HG03378 (cell line): ENCODE results near the gene KRT1.
"Not testable (repeated sequence)": the region's sequence is repeated elsewhere in the genome, so short reads cannot be mapped to it uniquely, and the experiment has no call there.

ENCODE experiments used
- ATAC-seq: cut with Tn5 transposase; IDR thresholded peaks from one replicate; pipeline ENCODE4 v1.9.1; 2021; ENCODE audit warnings: mild to moderate bottlenecking, moderate library complexity; ENCODE audit not compliant: unreplicated experiment

Gene KRT1

GRCh38 chr12:52682938-52683574 is 2.8 kb upstream of the KRT1 start:
- no peak for ATAC-seq

GRCh38 chr12:52682381-52682660 is 2.1 kb upstream of the KRT1 start:
- ATAC-seq, result no peak

GRCh38 chr12:52681526-52682380 is 1.5 kb upstream of the KRT1 start:
- ATAC-seq, result no peak

- no peak for ATAC-seq
These were observed 332 bp downstream of the KRT1 start for GRCh38 chr12:52679875-52680274.

DNA sequence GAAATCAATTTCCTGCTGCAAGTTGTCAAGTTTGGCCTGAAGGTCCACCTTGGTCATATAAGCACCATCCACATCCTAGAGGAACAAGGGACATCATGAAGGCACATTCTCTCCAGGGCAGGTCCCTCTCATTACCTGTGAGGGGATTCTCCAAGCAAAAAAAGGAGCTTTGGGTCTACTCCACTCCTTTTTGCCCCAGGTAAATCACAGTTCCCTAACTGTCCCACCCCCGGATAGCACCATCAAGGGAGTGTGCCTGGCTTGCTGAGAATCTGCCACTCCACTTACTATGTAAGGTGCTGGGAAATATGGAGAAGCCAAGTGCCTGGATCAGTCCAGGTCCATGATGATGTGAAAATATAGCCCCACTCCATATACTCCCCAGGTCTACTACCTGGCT is 2.5 kb downstream of the KRT1 start:
- no peak for ATAC-seq

- ATAC-seq, result no peak
These were observed 3.1 kb downstream of the KRT1 start for GRCh38 chr12:52677126-52677525.

- no peak for ATAC-seq
These were observed 4.0 kb downstream of the KRT1 start for GRCh38 chr12:52676163-52676562.

DNA sequence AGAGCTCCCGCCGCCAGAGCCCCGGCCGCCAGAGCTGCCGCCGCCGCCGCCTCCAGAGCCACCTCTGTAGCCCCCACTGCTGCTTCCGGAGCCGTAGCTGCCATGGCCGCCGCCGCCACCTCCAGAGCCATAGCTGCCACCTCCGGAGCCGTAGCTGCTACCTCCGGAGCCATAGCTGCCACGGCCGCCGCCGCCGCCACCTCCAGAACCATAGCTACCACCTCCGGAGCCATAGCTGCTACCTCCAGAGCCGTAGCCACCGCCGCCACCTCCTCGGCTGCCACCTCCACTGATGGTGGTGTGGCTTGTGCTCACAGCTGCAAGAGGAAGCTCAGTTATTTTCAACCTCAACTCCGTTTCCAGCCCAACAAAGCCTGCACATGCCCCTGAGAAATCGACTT is 4.9 kb downstream of the KRT1 start:
- ATAC-seq, result no peak

GRCh38 chr12:52674433-52674775 is 5.8 kb downstream of the KRT1 start:
- no peak for ATAC-seq

DNA sequence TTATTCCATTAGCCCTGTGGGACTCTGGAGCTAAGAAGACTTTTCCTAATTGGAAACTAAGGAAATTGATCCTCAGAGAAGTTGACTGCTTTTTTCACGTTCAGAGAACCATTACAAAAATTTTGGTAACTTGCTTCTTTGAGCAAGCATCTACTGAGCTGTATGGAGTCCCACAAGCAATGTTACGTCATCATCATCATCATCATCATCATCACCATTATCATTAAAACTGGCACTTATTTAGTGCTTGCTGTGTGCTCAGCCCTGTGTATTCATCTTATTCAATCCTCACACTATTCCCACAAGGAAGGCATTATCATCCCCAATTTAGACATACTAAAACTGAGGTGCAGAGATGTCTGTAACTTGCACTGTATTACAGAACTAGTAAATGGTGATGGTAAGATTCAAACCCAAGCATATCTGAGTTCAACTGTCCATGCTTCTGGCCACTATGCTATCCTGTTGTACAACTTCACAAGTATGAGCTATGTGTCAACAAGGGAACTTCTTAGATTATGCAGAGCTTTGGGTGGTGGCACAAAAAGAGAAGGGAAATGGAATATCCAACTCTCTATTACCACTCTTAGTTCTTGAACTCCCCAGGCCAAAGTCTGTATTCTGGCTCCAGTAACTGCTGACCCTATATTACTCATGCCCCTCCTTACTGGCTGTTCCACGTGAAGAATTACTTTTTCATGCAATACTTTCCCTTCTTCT is 6.3 kb downstream of the KRT1 start:
- ATAC-seq, result no peak

DNA sequence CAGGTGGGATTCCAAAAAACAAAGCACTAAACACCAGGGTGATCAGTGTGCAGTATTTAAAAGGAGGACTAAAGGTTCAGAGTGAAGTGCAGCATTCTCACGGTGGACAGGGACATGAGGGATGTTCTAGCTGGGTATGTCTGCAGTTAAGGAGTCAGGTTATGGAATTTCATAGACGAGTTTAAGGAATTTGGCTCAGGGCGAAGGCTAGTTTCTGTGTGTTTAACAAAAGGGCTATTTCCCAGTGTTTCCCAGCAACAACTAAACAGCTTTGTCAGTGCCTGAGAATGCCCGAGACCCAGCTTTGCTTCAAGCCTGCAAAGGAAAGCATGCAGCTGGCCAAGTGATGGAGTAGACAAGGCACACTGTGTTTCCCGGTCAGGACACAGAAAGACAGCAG is 7.0 kb downstream of the KRT1 start:
- ATAC-seq, result no peak

DNA sequence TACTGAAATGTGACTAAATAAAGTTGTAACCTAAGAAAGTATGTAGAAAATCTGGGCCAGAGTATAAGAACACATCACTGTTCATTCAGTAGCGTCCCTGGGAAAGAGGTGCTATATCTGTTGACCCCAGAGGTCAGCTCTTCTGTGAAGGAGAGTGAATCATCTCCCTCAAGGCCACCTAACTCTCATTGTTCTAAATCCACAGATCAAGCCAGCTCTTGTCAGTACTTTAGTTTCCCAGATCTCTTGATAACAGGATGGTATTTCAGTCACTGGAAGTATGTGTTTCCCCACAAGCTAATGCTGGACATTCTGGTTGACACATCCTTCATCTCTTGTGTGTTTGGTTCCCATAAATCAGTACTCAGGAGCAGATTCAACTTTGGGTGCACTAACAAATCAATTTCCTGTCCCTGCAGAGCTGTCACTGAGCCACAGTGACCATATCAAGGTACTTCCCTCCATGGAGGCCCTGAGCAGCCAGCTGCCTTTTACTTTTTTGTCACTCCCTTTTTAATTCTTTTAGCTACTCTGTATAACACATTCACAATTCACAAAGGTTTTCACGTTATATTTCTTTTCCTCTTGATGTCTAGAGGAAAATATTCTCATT is 7.8 kb downstream of the KRT1 start:
- ATAC-seq, result no peak

DNA sequence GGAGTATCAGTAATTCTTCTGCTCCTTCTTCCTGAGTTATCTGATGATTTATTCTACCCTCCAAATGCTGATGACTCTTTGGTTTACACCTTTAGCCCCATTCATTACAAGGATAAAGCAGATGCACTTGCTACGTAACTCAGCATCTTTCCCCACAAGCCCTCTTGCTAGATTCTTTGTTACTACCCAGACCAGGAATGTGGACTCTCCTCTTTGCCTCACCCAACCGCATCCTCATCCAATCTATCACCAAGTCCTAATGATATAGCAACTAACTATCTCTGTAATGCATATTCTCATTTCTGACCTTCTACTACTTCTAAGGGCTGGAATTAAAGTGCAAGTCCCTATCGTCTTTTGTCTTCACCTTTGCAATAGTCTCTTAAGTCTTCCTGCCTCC is 9.2 kb downstream of the KRT1 start:
- ATAC-seq, result no peak

- no peak for ATAC-seq
These were observed 9.7 kb downstream of the KRT1 start for GRCh38 chr12:52670506-52670905.

DNA sequence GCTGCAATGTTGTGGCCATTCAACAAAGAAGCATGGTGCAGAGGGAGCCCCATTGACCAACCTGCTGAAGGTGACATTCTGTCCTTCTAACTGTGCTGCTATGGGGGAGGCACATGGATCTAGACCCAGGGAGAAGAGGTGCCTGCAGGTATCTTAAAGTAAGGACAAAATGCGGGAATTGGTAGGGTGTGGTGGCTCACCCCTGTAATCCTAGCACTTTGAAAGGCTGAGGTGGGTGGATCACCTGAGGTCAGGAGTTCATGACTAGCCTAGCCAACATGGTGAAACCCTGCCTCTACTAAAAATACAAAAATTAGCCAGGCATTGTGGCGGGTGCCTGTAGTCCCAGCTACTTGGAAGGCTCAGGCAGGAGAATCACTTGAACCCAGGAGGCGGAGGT is 10.3 kb downstream of the KRT1 start:
- not testable (repeated sequence) for ATAC-seq

DNA sequence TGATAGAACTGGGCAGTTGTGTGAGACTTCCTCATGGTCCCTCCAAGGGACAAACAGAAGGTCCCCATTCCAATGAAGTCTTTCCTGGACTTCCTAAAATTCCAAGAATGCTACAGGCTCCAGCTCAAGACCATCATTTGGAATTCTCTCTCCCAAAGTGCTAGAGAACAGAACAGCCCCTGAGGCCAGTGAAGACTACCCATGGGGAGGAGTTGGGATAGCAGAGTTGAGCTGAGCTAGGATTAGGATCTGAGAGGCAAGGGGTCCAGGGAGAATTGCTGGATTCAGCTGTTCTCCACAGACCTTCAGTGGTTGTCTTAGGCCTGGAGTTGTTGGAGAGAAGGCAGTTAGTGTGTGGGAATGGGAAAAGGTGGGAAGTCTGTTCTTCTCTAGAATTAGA is 10.8 kb downstream of the KRT1 start:
- no peak for ATAC-seq

DNA sequence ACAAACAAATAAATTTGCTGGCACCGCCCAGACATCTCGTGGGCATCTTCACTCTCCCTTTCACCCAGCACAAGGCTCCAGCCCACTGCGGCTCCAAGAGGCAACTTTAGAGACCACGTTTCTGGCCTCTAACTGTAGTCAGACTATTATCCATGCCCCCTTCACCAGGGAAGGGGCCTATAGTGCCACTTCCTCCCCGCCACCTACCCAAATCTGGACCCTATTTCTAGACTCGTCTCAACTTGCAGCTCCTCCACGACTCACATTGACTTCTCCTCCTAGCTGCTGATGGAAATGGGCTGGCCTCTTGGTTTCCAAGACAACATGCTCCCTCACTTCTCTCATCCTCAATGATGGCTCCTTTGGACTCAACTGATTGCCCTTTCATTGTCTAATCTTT is 12.3 kb downstream of the KRT1 start:
- ATAC-seq, result no peak

- ATAC-seq, result no peak
These were observed 12.7 kb downstream of the KRT1 start for GRCh38 chr12:52667509-52667908.

GRCh38 chr12:52666471-52666870 is 13.7 kb downstream of the KRT1 start:
- no peak for ATAC-seq

GRCh38 chr12:52663420-52663819 is 16.8 kb downstream of the KRT1 start:
- ATAC-seq, result no peak

DNA sequence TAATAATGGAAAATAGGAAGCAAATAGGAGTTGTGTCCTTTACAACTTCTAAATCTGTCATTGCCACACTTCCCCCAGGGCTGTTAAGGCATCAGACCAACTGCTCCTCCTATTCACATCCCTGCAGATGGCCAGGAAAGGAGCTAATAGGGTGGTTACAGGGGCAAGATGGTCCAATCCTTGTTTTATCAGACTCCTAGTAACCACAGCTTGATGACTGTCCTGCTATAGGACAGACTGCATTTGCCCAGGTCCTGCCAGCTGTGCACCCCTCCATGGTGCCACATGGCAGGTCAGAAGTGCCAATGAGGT is 17.3 kb downstream of the KRT1 start:
- no peak for ATAC-seq
